ENCODE results near the gene DDR2. TPM values are rescaled to one million over a fixed set of nuclear protein-coding genes. Genes with fewer than 3 reads are reported as not detected.

DDR2 gene
- total and polyA plus RNA-seq, 2 donors from 2014 or later: 3.9 to 19.8 TPM

GRCh38 chr1:162733336-162733590 lies 101.0 kb downstream of the DDR2 start:
- Histone ChIP-seq H3K4me1 (ENCODE audit: control insufficient read depth in 2 of 3, insufficient read depth in 2 of 3, low read depth in 1 of 3, low read length in 3 of 3) (peaks cover 0 to 4% (median 0%) of the 10 kb centered on the region in 3 donors), H3K36me3 (ENCODE audit: control insufficient read depth in 2 of 3, insufficient read depth in 3 of 3, low read length in 3 of 3) (no peaks in the 10 kb centered on the region), H3K9ac (ENCODE audit: low read length in 3 of 3) (no peak overlapping the region), H3K27me3 (ENCODE audit: control insufficient read depth, insufficient read depth, low read length) (no peaks in the 10 kb centered on the region), H3K27ac (ENCODE audit: low read depth in 2 of 2, low read length in 2 of 2) (no peak overlapping the region), H3K9me3 (ENCODE audit: control insufficient read depth in 2 of 3, insufficient read depth in 1 of 3, low read length in 3 of 3) (no peaks in the 10 kb centered on the region), H3K4me3 (ENCODE audit: low read length in 3 of 3) (no peak overlapping the region)
- FAIRE-seq (no peak), DNase-seq (no peak)
- intact Hi-C loops (cut with DNase I): no loop called here
- TF ChIP-seq, protein P1, sequence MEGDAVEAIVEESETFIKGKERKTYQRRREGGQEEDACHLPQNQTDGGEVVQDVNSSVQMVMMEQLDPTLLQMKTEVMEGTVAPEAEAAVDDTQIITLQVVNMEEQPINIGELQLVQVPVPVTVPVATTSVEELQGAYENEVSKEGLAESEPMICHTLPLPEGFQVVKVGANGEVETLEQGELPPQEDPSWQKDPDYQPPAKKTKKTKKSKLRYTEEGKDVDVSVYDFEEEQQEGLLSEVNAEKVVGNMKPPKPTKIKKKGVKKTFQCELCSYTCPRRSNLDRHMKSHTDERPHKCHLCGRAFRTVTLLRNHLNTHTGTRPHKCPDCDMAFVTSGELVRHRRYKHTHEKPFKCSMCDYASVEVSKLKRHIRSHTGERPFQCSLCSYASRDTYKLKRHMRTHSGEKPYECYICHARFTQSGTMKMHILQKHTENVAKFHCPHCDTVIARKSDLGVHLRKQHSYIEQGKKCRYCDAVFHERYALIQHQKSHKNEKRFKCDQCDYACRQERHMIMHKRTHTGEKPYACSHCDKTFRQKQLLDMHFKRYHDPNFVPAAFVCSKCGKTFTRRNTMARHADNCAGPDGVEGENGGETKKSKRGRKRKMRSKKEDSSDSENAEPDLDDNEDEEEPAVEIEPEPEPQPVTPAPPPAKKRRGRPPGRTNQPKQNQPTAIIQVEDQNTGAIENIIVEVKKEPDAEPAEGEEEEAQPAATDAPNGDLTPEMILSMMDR (IDR thresholded peaks at IDR 0.05; ENCODE audit: borderline replicate concordance, extremely low read depth, insufficient read depth): no peak

GRCh38 chr1:162734047-162734446 lies 101.8 kb downstream of the DDR2 start:
- TF ChIP-seq, protein P1 (IDR thresholded peaks at IDR 0.05; ENCODE audit: borderline replicate concordance, extremely low read depth, insufficient read depth): no peak
- Histone ChIP-seq H3K9me3 (ENCODE audit: control insufficient read depth in 2 of 3, insufficient read depth in 1 of 3, low read length in 3 of 3) (no peaks in the 10 kb centered on the region), H3K27ac (ENCODE audit: low read depth in 2 of 2, low read length in 2 of 2) (no peak overlapping the region), H3K4me1 (ENCODE audit: control insufficient read depth in 2 of 3, insufficient read depth in 2 of 3, low read depth in 1 of 3, low read length in 3 of 3) (peaks cover 0 to 4% (median 0%) of the 10 kb centered on the region in 3 donors), H3K9ac (ENCODE audit: low read length in 3 of 3) (no peak overlapping the region), H3K36me3 (ENCODE audit: control insufficient read depth in 2 of 3, insufficient read depth in 3 of 3, low read length in 3 of 3) (no peaks in the 10 kb centered on the region), H3K4me3 (ENCODE audit: low read length in 3 of 3) (no peak overlapping the region), H3K27me3 (ENCODE audit: control insufficient read depth, insufficient read depth, low read length) (no peaks in the 10 kb centered on the region)
- FAIRE-seq: no peak
- intact Hi-C loops (cut with DNase I): no loop called here
- no peak for DNase-seq

GRCh38 chr1:162736184-162736583 lies 103.9 kb downstream of the DDR2 start:
- FAIRE-seq: no peak

More at GRCh38 chr1:162736184-162736583, 103.9 kb downstream of the DDR2 start:
- intact Hi-C loops (cut with DNase I): no loop called here
- H3K27ac ChIP-seq (ENCODE audit: low read depth in 2 of 2, low read length in 2 of 2): no peak overlapping the region
- H3K4me3 ChIP-seq (ENCODE audit: low read length in 3 of 3): no peak overlapping the region
- no peak for DNase-seq
- no peaks in the 10 kb centered on the region for H3K36me3 ChIP-seq (ENCODE audit: control insufficient read depth in 2 of 3, insufficient read depth in 3 of 3, low read length in 3 of 3)
- no peaks in the 10 kb centered on the region for H3K27me3 ChIP-seq (ENCODE audit: control insufficient read depth, insufficient read depth, low read length)
- no peaks in the 10 kb centered on the region for H3K9me3 ChIP-seq (ENCODE audit: control insufficient read depth in 2 of 3, insufficient read depth in 1 of 3, low read length in 3 of 3)
- H3K4me1 ChIP-seq (ENCODE audit: control insufficient read depth in 2 of 3, insufficient read depth in 2 of 3, low read depth in 1 of 3, low read length in 3 of 3): peaks cover 0 to 4% (median 0%) of the 10 kb centered on the region in 3 donors
- no peak overlapping the region for H3K9ac ChIP-seq (ENCODE audit: low read length in 3 of 3)
- TF ChIP-seq, protein P1 (IDR thresholded peaks at IDR 0.05; ENCODE audit: borderline replicate concordance, extremely low read depth, insufficient read depth): no peak
